Cerebellar cortex (tissue), 1 donor: ENCODE results near the gene CEP43.

ENCODE experiments used
- DNase-seq: peaks from one replicate; pipeline ENCODE4 v3.0.0-alpha.2; 2015; ENCODE audit warnings: low spot score

The CEP43 gene

GRCh38 chr6:166969390-166970002, 29.7 kb upstream of the CEP43 start:
- DNase-seq: no peak

GRCh38 chr6:166970091-166970490, 29.1 kb upstream of the CEP43 start:
- DNase-seq: no peak

GRCh38 chr6:166970776-166971175, 28.4 kb upstream of the CEP43 start:
- no peak for DNase-seq

GRCh38 chr6:166971271-166971670, 27.9 kb upstream of the CEP43 start:
- no peak for DNase-seq

GRCh38 chr6:166972101-166972500, 27.1 kb upstream of the CEP43 start:
- DNase-seq: no peak

- DNase-seq: no peak
Observed at GRCh38 chr6:166976636-166977035, 22.6 kb upstream of the CEP43 start.

- no peak for DNase-seq
Observed at GRCh38 chr6:166977621-166978525, 21.3 kb upstream of the CEP43 start.

GRCh38 chr6:166980738-166981137, 18.5 kb upstream of the CEP43 start:
- no peak for DNase-seq

GRCh38 chr6:166987448-166987847, 11.7 kb upstream of the CEP43 start:
- no peak for DNase-seq

- DNase-seq: no peak
Observed at GRCh38 chr6:166987930-166988329, 11.3 kb upstream of the CEP43 start.

GRCh38 chr6:166988674-166989201, 10.5 kb upstream of the CEP43 start:
- DNase-seq: no peak

GRCh38 chr6:166989427-166990032, 9.7 kb upstream of the CEP43 start:
- DNase-seq: peak; percentile 67

GRCh38 chr6:166996406-166996805, 2.8 kb upstream of the CEP43 start:
- DNase-seq: no peak

- no peak for DNase-seq
Observed at GRCh38 chr6:166997348-166997747, 1.8 kb upstream of the CEP43 start.

- DNase-seq: peak; percentile 75
Observed at GRCh38 chr6:166997768-166998255, 1.4 kb upstream of the CEP43 start.

GRCh38 chr6:166998256-166999144, 697 bp upstream of the CEP43 start:
- no peak for DNase-seq

- no peak for DNase-seq
Observed at GRCh38 chr6:166999884-167000253, 672 bp downstream of the CEP43 start.

GRCh38 chr6:167000759-167001158, 1.6 kb downstream of the CEP43 start:
- DNase-seq: no peak

- no peak for DNase-seq
Observed at GRCh38 chr6:167005350-167006159, 6.4 kb downstream of the CEP43 start.

GRCh38 chr6:167007985-167008384, 8.8 kb downstream of the CEP43 start:
- DNase-seq: no peak

- no peak for DNase-seq
Observed at GRCh38 chr6:167013067-167013466, 13.9 kb downstream of the CEP43 start.
